Left ventricle myocardium superior (tissue), 1 donor: ENCODE results near the gene FST. TPM values are rescaled to one million over a fixed set of nuclear protein-coding genes. Genes with fewer than 3 reads are reported as not detected.
A peak's percentile ranks its signal among the peaks of the same experiment; 100 is the strongest.

ENCODE experiments used
- ATAC-seq: fragments of 200-7000 bp; cut with Tn5 transposase; one replicate; pipeline ENCODE4 v1.9.1; 2020; ENCODE audit warnings: mild to moderate bottlenecking, moderate library complexity
- DNase-seq: peaks from one replicate; pipeline ENCODE4 v3.0.0-alpha.2; 2020
- intact Hi-C: fragments of 100-400 bp; cut with micrococcal nuclease; formaldehyde crosslinking; loops from one replicate; pipeline ENCODE4 v1.11.0; 2022
- long read RNA-seq: library from polyadenylated mRNA; unstranded; transcript quantifications from one replicate; pipeline ENCODE4 v2.0.0, GENCODE V29; 2021
- total RNA-seq: library from RNA; stranded (reverse); fragmentation: NEBNext Ultra II Directional; extraction: Animal tissue kit (Norgen Biotek cat#: 25700); gene quantifications from one replicate; pipeline ENCODE4 v1.2.1, GENCODE V29; 2021
- donor health status: DM: no; HTN: yes; CAD: no; lungs with severe emphysema.

The FST gene
- total RNA-seq: 3.2 TPM
- long read RNA-seq, partial matches to known transcripts: 2 of 8 reads
- long read RNA-seq, other reads (novel, unspliced or antisense): 4 of 8 reads

GRCh38 chr5:53480416-53481158, at the start of gene FST:
Gene FST, plus strand, starts transcription at chr5:53480629. Its CDS starts 163 bp downstream, at chr5:53480792.
- DNase-seq (peak; percentile 51), ATAC-seq (peak; percentile 42)
- intact Hi-C loops: loop anchor here (5.0 kb wide), 1 partner anchor 737 kb away; no protein-coding TSS in a partner anchor

- intact Hi-C loops: no loop called here
- ATAC-seq (no peak), DNase-seq (no peak)
Measured at GRCh38 chr5:53431665-53432064, 48.8 kb upstream of the FST start.

- no peak for ATAC-seq
- intact Hi-C loops: no loop called here
- no peak for DNase-seq
Measured at GRCh38 chr5:53433026-53433425, 47.4 kb upstream of the FST start.

GRCh38 chr5:53434541-53434940, 45.9 kb upstream of the FST start:
- intact Hi-C loops: no loop called here
- no peak for ATAC-seq
- DNase-seq: no peak

DNA sequence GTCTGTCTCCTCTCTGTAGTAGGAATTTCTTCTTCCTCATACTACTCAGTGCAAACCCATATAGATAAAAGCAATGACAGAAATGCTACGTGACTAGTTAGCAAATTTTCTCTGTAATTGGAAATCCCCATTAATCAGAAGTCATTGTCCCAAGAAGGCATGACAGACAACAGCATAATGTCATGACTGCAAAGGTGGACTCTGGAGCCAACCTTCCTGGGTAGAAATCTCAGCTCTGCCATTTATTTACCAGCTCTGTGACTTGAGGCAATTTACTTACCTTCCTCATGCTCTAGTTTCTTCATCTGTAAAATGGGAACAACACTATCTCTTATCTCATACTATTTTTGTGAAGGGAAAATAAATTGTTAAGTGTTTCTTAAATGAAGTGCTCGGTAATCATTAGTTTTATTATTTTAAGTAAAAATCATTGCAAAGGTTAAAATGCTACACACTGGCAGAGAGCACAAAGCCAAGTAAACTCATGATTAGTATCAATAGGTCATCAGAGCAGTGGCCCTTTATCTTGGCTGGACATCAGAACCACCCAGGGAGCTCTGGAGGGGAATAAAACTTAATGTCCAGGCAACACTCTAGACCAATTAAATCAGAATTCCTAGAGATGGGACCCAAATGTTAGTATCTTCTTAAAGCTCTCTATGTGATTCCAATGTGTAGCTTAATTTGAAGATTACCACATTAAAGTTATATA, 43.8 kb upstream of the FST start:
- intact Hi-C loops: no loop called here
- DNase-seq (no peak), ATAC-seq (no peak)

GRCh38 chr5:53438079-53438478, 42.4 kb upstream of the FST start:
- ATAC-seq (no peak), DNase-seq (no peak)
- intact Hi-C loops: no loop called here

- no peak for ATAC-seq
- no peak for DNase-seq
- intact Hi-C loops: no loop called here
Measured at GRCh38 chr5:53438486-53439472, 41.6 kb upstream of the FST start.

GRCh38 chr5:53442961-53443360, 37.5 kb upstream of the FST start:
- intact Hi-C loops: no loop called here
- DNase-seq (no peak), ATAC-seq (no peak)

- DNase-seq (no peak), ATAC-seq (no peak)
- intact Hi-C loops: no loop called here
Measured at GRCh38 chr5:53445569-53445968, 34.9 kb upstream of the FST start.

- no peak for DNase-seq
- intact Hi-C loops: no loop called here
- ATAC-seq: no peak
Measured at GRCh38 chr5:53446908-53447307, 33.5 kb upstream of the FST start.

DNA sequence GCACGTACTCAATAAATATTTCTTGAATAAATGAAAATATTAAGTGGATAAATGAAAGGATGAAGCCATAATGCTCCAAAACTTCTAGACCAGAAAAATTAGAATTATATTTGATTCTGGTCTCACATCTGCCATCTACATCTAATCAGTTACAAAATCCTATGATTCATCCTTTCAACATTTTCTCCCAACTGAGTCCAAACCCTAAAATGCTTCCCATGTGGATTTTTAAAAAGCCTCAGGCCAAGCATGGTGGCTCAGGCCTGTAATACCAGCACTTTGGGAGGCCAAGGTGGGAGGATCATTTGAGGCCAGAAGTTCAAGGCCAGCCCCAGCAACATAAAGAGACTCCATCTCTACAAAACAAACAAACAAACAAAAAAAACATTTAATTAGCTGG, 31.6 kb upstream of the FST start:
- DNase-seq: no peak
- no peak for ATAC-seq

DNA sequence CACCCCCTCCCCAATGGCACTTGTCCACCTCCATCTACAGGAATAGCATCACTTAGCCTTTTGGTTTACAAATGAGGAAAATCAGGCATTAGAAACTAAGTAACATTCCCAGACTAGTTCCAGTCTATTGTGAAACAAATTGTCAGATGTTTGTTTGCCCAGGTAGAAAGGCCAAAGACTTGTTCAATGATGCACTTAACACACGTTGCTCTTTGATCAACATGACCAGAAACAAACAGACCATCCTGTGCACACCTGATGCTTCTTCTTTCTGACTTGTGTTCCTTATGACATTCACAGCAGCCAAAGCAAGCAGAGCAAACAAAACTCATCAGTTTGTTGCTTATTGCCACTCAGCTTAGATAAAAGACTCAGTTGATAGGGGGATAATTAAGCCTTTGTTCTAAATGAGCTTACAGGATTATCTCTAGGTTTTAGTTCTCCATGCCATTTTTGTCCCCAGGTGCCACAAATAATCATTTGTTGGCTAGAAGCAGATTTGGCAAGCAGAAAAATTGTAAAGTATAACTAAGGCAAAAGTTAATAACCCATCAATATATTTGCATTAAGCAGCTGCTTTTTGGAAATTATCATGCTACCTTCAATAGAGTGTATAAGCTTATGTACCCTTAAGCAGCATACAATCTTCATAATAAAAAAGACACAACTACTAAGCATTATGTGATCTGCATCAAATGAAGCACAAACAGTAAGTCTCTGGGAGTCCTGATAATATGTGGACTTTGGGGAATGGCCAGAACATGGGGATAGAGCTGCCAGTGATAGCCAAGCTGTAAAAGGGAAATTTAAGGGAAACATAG, 26.3 kb upstream of the FST start:
- no peak for ATAC-seq
- no peak for DNase-seq
- intact Hi-C loops: no loop called here

More for the DNA sequence above, 31.6 kb upstream of the FST start:
- intact Hi-C loops: no loop called here

DNA sequence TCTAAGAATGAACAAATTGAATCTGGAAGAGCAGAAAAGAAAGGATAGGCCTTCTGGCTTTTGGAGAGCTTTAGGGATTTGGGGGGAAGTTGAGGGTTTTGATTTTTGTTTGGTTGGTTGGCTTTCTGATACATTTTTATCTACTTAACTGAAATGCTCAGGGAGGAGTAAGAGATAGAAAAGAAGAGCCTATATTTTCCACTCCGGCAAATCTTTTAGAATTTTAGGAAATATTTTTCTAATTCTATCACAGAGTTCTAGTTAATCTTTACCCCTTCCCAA, 25.8 kb upstream of the FST start:
- DNase-seq: no peak
- intact Hi-C loops: no loop called here
- ATAC-seq: no peak

DNA sequence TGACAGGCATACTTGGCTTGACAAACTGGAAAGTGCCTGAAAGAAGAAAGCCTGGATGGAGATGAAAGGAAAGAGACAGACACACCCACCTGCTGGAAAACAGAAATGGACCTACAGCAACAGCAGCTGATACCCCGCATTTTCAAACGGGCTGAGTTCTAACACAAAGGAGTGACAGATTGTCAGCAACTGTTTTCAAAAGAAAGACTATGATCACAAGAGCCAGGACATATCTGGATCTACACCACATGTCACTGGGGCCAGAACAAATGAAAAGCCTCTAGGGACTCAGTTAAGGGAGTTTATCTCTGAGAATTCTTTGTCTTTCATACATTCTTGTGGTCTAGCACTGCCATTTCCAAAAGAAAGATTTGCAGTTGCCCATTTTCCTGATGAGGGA, 24.1 kb upstream of the FST start:
- DNase-seq: no peak
- ATAC-seq: no peak
- intact Hi-C loops: no loop called here

DNA sequence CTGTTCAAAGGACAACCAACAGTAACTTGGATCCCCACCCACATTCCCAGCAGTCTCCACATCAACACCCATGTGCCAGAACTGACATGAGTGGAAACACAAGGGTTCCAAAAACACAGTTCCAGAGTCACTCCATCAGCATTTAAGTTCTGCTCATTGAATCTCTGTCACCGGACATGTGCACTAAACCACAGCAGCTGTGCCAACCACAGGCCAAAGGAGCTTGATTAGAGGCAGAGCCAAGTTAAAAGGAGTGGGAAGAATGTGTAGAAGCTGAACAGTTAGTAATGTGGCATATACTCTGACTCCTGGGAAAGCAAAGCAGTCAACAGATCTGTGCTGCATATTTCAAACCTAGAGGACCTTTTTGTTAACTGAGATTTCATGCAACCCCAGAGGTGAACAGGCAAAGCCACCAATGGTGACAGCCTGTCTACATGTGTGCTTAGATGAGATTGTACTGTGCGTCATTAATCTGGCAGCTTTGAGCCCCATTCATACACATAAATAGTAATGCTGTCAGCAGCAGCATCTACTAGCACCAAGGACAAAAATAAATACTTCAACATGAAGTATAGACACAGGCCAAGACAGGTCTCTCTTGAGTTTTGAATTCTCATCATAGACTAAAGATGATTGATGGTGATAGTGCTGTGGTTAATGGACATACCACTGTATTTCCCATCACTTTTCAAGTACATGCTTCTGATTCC, 16.4 kb upstream of the FST start:
- ATAC-seq: peak; percentile 99
- intact Hi-C loops: no loop called here
- DNase-seq: no peak

GRCh38 chr5:53464722-53465121, 15.7 kb upstream of the FST start:
- DNase-seq: no peak
- intact Hi-C loops: no loop called here
- no peak for ATAC-seq

DNA sequence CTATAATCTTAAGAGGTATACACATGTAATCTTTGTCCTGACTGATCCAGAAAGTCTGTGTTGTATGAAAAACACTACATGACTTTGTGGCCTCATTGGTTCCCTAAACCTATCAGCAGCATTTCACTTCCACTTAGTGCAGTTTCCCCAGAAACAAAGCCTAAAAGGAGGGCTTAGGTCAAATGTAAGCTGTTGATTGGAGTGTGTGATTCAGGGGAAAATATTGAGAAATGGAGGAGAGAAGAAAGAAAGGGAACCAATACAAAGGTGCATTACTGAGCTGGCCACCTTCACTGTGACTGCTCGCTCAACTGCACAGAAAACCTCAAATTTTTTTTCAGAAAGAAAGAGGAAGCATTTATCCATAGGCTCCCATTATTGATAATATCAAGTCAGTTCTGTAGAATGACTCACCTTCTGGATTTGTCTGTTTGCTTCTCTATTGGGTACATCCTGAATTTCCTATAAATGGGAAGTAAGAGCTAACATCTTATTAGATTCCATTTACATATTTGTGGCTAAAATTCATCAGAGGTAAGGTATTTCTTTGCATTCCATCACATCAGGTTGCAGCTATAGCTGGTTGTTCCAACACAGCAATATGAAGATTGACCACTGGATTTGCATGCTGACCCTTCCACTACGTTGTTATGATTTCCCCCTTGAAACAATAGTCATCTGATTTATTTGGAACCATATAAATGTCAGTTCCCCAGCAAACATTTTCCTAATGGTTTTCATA, 10.3 kb upstream of the FST start:
- no peak for DNase-seq
- intact Hi-C loops: no loop called here

DNA sequence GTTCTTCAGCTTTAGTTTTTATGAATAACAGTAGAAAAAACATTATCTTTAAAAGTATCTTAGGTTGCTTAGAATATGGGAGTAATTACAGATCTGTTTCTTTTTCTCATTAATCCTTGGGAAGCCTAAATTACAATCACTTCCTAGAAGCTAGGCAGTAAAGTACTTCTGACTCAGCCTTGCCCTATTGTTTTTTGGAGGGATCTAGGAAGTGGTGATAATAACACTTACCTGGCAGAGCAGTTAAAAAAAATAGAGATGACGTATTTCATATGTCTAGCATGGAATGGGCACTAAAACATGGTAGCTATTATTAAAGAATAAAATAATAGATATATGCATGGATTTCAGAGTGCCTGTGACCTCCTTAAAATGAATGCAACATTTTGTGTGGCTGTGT, 8.2 kb upstream of the FST start:
- intact Hi-C loops: no loop called here
- DNase-seq: no peak
- ATAC-seq: no peak

More for the DNA sequence above, 10.3 kb upstream of the FST start:
- ATAC-seq: no peak
